Astrocyte (in vitro differentiated cells and primary cell): Measurements from ENCODE around the gene DOCK1. TPM values are rescaled to one million over a fixed set of nuclear protein-coding genes. Genes with fewer than 3 reads are reported as not detected.

Experiments used
- DNase-seq: peaks from one replicate; pipeline ENCODE4 v3.0.0-alpha.2; 2010; ENCODE audit warnings: low read depth
- FAIRE-seq: peaks from 2 replicates; lab custom pipeline; 2011; peaks lifted over from hg19 to GRCh38; lab: Jason Lieb, UNC
- H2AFZ ChIP-seq: 2 replicates; pipeline ENCODE4 v1.6.0; 2012; ENCODE audit warnings: low read depth, low read length, inconsistent platforms
- H3K27ac ChIP-seq: 2 replicates; pipeline ENCODE4 v1.5.1; 2011; ENCODE audit warnings: low read depth, low read length, inconsistent platforms
- H3K27me3 ChIP-seq: 2 replicates; pipeline ENCODE4 v1.6.0; 2011; ENCODE audit warnings: low read length, inconsistent platforms; ENCODE audit not compliant: insufficient read depth
- H3K36me3 ChIP-seq: 2 replicates; pipeline ENCODE4 v1.5.1; 2011; ENCODE audit warnings: low read length, inconsistent platforms; ENCODE audit not compliant: insufficient read depth
- H3K4me1 ChIP-seq: 2 replicates; pipeline ENCODE4 v1.5.1; 2011; ENCODE audit warnings: low read length, inconsistent platforms; ENCODE audit not compliant: insufficient read depth
- H3K4me2 ChIP-seq: 2 replicates; pipeline ENCODE4 v1.6.0; 2012; ENCODE audit warnings: low read length, inconsistent platforms
- H3K4me3 ChIP-seq: 2 replicates; pipeline ENCODE4 v1.5.1; 2011; ENCODE audit warnings: low read depth, mild to moderate bottlenecking, low read length, inconsistent platforms; ENCODE audit not compliant: insufficient read depth
- H3K79me2 ChIP-seq: 2 replicates; pipeline ENCODE4 v1.6.0; 2012; ENCODE audit warnings: mild to moderate bottlenecking, low read length, inconsistent platforms; ENCODE audit not compliant: insufficient read depth
- H3K9ac ChIP-seq: 2 replicates; pipeline ENCODE4 v1.6.0; 2012; ENCODE audit warnings: mild to moderate bottlenecking, low read length, inconsistent platforms
- H3K9me3 ChIP-seq: 2 replicates; pipeline ENCODE4 v1.5.1; 2012; ENCODE audit warnings: low read depth, mild to moderate bottlenecking, low read length, inconsistent platforms; ENCODE audit not compliant: insufficient read depth
- H4K20me1 ChIP-seq: 2 replicates; pipeline ENCODE4 v1.6.0; 2012; ENCODE audit warnings: low read length, inconsistent platforms; ENCODE audit not compliant: insufficient read depth
- H3K27ac Mint-ChIP-seq: one replicate; pipeline ENCODE4 v1.8.0; 2021; ENCODE audit warnings: mild to moderate bottlenecking, mixed read lengths; ENCODE audit not compliant: unreplicated experiment
- H3K27me3 Mint-ChIP-seq: one replicate; pipeline ENCODE4 v1.8.0; 2021; ENCODE audit warnings: low read depth, mixed read lengths; ENCODE audit not compliant: unreplicated experiment
- H3K36me3 Mint-ChIP-seq: one replicate; pipeline ENCODE4 v1.8.0; 2021; ENCODE audit warnings: low read depth, mixed read lengths; ENCODE audit not compliant: unreplicated experiment
- H3K4me1 Mint-ChIP-seq: one replicate; pipeline ENCODE4 v1.8.0; 2021; ENCODE audit warnings: low read depth, mixed read lengths; ENCODE audit not compliant: unreplicated experiment
- H3K4me3 Mint-ChIP-seq: one replicate; pipeline ENCODE4 v1.8.0; 2021; ENCODE audit warnings: mild to moderate bottlenecking, moderate library complexity, mixed read lengths; ENCODE audit not compliant: unreplicated experiment
- H3K9me3 Mint-ChIP-seq: one replicate; pipeline ENCODE4 v1.8.0; 2021; ENCODE audit warnings: mild to moderate bottlenecking, mixed read lengths; ENCODE audit not compliant: unreplicated experiment
- EZH2 ChIP-seq: IDR thresholded peaks from 2 replicates; pipeline ENCODE4 v1.6.1; 2012; ENCODE audit warnings: mild to moderate bottlenecking, low read length, inconsistent platforms; ENCODE audit not compliant: insufficient read depth
- total RNA-seq: library from RNA; stranded (reverse); gene quantifications from 2 replicates; pipeline ENCODE4 v1.2.1, GENCODE V29; 2021
- TF ChIP-seq, protein P1 (sequence below): IDR thresholded peaks from 2 replicates; pipeline ENCODE4 v1.5.1; 2011; ENCODE audit warnings: low read depth, mild to moderate bottlenecking, inconsistent platforms, low read length, moderate library complexity; ENCODE audit not compliant: insufficient read depth

The DOCK1 gene
- total RNA-seq, 1 donor from 2014 or later: 42.5 TPM

- Histone ChIP-seq H4K20me1 (no peaks in the 10 kb centered on the region), H3K27me3 (no peaks in the 10 kb centered on the region), H3K79me2 (no peaks in the 10 kb centered on the region), H3K9ac (no peak overlapping the region), H2AFZ (no peak overlapping the region), H3K4me1 (peaks cover 3% of the 10 kb centered on the region), H3K36me3 (peaks cover 4% of the 10 kb centered on the region), H3K4me3 (no peak overlapping the region), H3K27ac (no peak overlapping the region), H3K9me3 (peaks cover 2% of the 10 kb centered on the region), H3K4me2 (no peak overlapping the region)
- H3K4me3 Mint-ChIP-seq: no peak overlapping the region
- FAIRE-seq (no peak), DNase-seq (no peak)
- peaks cover 6% of the 10 kb centered on the region for H3K4me1 Mint-ChIP-seq
- H3K27ac Mint-ChIP-seq: no peak overlapping the region
- H3K36me3 Mint-ChIP-seq: peaks cover 11% of the 10 kb centered on the region
- H3K9me3 Mint-ChIP-seq: no peaks in the 10 kb centered on the region
- TF ChIP-seq, protein P1, sequence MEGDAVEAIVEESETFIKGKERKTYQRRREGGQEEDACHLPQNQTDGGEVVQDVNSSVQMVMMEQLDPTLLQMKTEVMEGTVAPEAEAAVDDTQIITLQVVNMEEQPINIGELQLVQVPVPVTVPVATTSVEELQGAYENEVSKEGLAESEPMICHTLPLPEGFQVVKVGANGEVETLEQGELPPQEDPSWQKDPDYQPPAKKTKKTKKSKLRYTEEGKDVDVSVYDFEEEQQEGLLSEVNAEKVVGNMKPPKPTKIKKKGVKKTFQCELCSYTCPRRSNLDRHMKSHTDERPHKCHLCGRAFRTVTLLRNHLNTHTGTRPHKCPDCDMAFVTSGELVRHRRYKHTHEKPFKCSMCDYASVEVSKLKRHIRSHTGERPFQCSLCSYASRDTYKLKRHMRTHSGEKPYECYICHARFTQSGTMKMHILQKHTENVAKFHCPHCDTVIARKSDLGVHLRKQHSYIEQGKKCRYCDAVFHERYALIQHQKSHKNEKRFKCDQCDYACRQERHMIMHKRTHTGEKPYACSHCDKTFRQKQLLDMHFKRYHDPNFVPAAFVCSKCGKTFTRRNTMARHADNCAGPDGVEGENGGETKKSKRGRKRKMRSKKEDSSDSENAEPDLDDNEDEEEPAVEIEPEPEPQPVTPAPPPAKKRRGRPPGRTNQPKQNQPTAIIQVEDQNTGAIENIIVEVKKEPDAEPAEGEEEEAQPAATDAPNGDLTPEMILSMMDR: no peak
- no peak for TF ChIP-seq EZH2
- no peaks in the 10 kb centered on the region for H3K27me3 Mint-ChIP-seq
These were observed 503.5 kb downstream of the DOCK1 start for GRCh38 chr10:127408733-127409132.

- H3K36me3 ChIP-seq: peaks cover 4% of the 10 kb centered on the region
- H3K9me3 ChIP-seq: peaks cover 2% of the 10 kb centered on the region
- Mint-ChIP-seq H3K4me1 (peaks cover 8% of the 10 kb centered on the region), H3K27me3 (no peaks in the 10 kb centered on the region), H3K36me3 (peaks cover 11% of the 10 kb centered on the region), H3K27ac (no peak overlapping the region), H3K4me3 (no peak overlapping the region), H3K9me3 (no peaks in the 10 kb centered on the region)
- peaks cover 2% of the 10 kb centered on the region for H3K4me1 ChIP-seq
- no peaks in the 10 kb centered on the region for H4K20me1 ChIP-seq
- no peak for FAIRE-seq
- no peak overlapping the region for H3K4me3 ChIP-seq
- H3K9ac ChIP-seq: no peak overlapping the region
- H3K27ac ChIP-seq: no peak overlapping the region
- no peaks in the 10 kb centered on the region for H3K79me2 ChIP-seq
- no peak for TF ChIP-seq EZH2
- TF ChIP-seq, protein P1: no peak
- no peak overlapping the region for H2AFZ ChIP-seq
- no peak for DNase-seq
- no peak overlapping the region for H3K4me2 ChIP-seq
- no peaks in the 10 kb centered on the region for H3K27me3 ChIP-seq
These were observed 504.8 kb downstream of the DOCK1 start for GRCh38 chr10:127410030-127410429.

- peaks cover 4% of the 10 kb centered on the region for H3K36me3 ChIP-seq
- no peak overlapping the region for H3K4me2 ChIP-seq
- Mint-ChIP-seq H3K9me3 (no peaks in the 10 kb centered on the region), H3K36me3 (peaks cover 11% of the 10 kb centered on the region), H3K4me1 (peaks cover 2% of the 10 kb centered on the region), H3K27me3 (no peaks in the 10 kb centered on the region), H3K4me3 (no peak overlapping the region), H3K27ac (no peak overlapping the region)
- H3K27me3 ChIP-seq: no peaks in the 10 kb centered on the region
- H4K20me1 ChIP-seq: no peaks in the 10 kb centered on the region
- no peak for FAIRE-seq
- no peaks in the 10 kb centered on the region for H3K4me1 ChIP-seq
- no peak overlapping the region for H3K9ac ChIP-seq
- H3K27ac ChIP-seq: no peak overlapping the region
- H3K4me3 ChIP-seq: no peak overlapping the region
- DNase-seq: no peak
- no peak for TF ChIP-seq EZH2
- TF ChIP-seq, protein P1: no peak
- no peaks in the 10 kb centered on the region for H3K79me2 ChIP-seq
- no peaks in the 10 kb centered on the region for H3K9me3 ChIP-seq
- no peak overlapping the region for H2AFZ ChIP-seq
These were observed 505.8 kb downstream of the DOCK1 start for GRCh38 chr10:127411062-127411461.
